Endodermal cell (in vitro differentiated cells): ENCODE results near the gene HMCES. TPM values are rescaled to one million over a fixed set of nuclear protein-coding genes. Genes with fewer than 3 reads are reported as not detected.

Source experiments
- DNase-seq: peaks from one replicate; pipeline ENCODE4 v3.0.0-alpha.2; 2017
- H3K27ac ChIP-seq: 2 replicates; pipeline ENCODE4 v1.5.1; 2013; ENCODE audit warnings: mild to moderate bottlenecking, low read depth, low read length, moderate library complexity
- H3K27me3 ChIP-seq: 2 replicates; pipeline ENCODE4 v1.6.1; 2013; ENCODE audit warnings: mild to moderate bottlenecking, low read length, moderate library complexity; ENCODE audit not compliant: insufficient read depth, control insufficient read depth, poor library complexity, severe bottlenecking
- H3K36me3 ChIP-seq: 2 replicates; pipeline ENCODE4 v1.7.0; 2013; ENCODE audit warnings: mild to moderate bottlenecking, low read length, moderate library complexity; ENCODE audit not compliant: control insufficient read depth, insufficient read depth
- H3K4me1 ChIP-seq: one replicate; pipeline ENCODE4 v1.7.0; 2013; ENCODE audit warnings: low read length; ENCODE audit not compliant: control insufficient read depth, insufficient read depth
- H3K4me3 ChIP-seq: 2 replicates; pipeline ENCODE4 v1.5.1; 2013; ENCODE audit warnings: mild to moderate bottlenecking, low read length, moderate library complexity
- H3K9ac ChIP-seq: 2 replicates; pipeline ENCODE4 v1.6.1; 2013; ENCODE audit warnings: mild to moderate bottlenecking, low read length, moderate library complexity; ENCODE audit not compliant: poor library complexity, severe bottlenecking; ENCODE audit errors: extremely low read depth
- H3K9me3 ChIP-seq: 2 replicates; pipeline ENCODE4 v1.6.1; 2013; ENCODE audit warnings: mild to moderate bottlenecking, low read length, moderate library complexity; ENCODE audit not compliant: control insufficient read depth
- H3K27ac Mint-ChIP-seq: 2 replicates; pipeline ENCODE4 v1.8.0; 2020; ENCODE audit warnings: mixed read lengths
- H3K27me3 Mint-ChIP-seq: 2 replicates; pipeline ENCODE4 v1.8.0; 2021; ENCODE audit warnings: mild to moderate bottlenecking, mixed read lengths; ENCODE audit not compliant: insufficient read depth
- H3K36me3 Mint-ChIP-seq: 2 replicates; pipeline ENCODE4 v1.8.0; 2020; ENCODE audit warnings: low read depth, mixed read lengths
- H3K4me1 Mint-ChIP-seq: 2 replicates; pipeline ENCODE4 v1.8.0; 2020; ENCODE audit warnings: mixed read lengths
- H3K4me3 Mint-ChIP-seq: 2 replicates; pipeline ENCODE4 v1.8.0; 2020; ENCODE audit warnings: mild to moderate bottlenecking, moderate library complexity, mixed read lengths
- H3K9me3 Mint-ChIP-seq: 2 replicates; pipeline ENCODE4 v1.8.0; 2020; ENCODE audit warnings: mild to moderate bottlenecking, mixed read lengths
- CTCF ChIP-seq: fragments of 200-600 bp; sonication (generic); conservative IDR thresholded peaks from 2 replicates; pipeline ENCODE4 v1.5.0; 2021; ENCODE audit warnings: antibody characterized with exemption, mild to moderate bottlenecking
- WGBS, 2 experiments: methylation state at CpG; one replicate each; pipeline versions ENCODE4 v1.1.5 to v1.1.7; 2013; ENCODE audit warnings: missing lambda C conversion rate in 2 of 2, mixed read lengths in 1 of 2; ENCODE audit not compliant: insufficient coverage in 1 of 2, insufficient read length in 1 of 2; 5-methylcytosine and 5-hydroxymethylcytosine counted together
- total RNA-seq, 2 donors: library from RNA; stranded (reverse); fragmentation: NEBNext Ultra II Directional in 1 of 2; extraction: Animal tissue kit (Norgen Biotek cat#: 25700) in 1 of 2; gene quantifications; 2 replicates in 1 of 2; 3 replicates in 1 of 2; pipeline ENCODE4 v1.2.1, GENCODE V29; 2021

HMCES gene
- total RNA-seq, 2 donors from 2014 or later, result 42.9 to 46.9 TPM

- H3K4me1 Mint-ChIP-seq, result peaks cover 4% of the 10 kb centered on the region
- H3K36me3 ChIP-seq, result no peaks in the 10 kb centered on the region
- no peak overlapping the region for H3K27ac ChIP-seq
- no peak overlapping the region for H3K4me3 Mint-ChIP-seq
- H3K9me3 ChIP-seq, result no peaks in the 10 kb centered on the region
- H3K4me3 ChIP-seq, result no peak overlapping the region
- no peak overlapping the region for H3K9ac ChIP-seq
- peaks cover under 1% of the 10 kb centered on the region for H3K36me3 Mint-ChIP-seq
- no peak for TF ChIP-seq CTCF
- DNase-seq, result peak; percentile 56
- peak overlapping the region; percentile 27 for H3K27ac Mint-ChIP-seq
- H3K9me3 Mint-ChIP-seq, result no peaks in the 10 kb centered on the region
- H3K4me1 ChIP-seq, result no peaks in the 10 kb centered on the region
- H3K27me3 Mint-ChIP-seq, result no peaks in the 10 kb centered on the region
- no peaks in the 10 kb centered on the region for H3K27me3 ChIP-seq
These were observed 34.2 kb downstream of the HMCES start for GRCh38 chr3:129312671-129313414.

GRCh38 chr3:129313415-129313664 lies 34.7 kb downstream of the HMCES start:
- H3K27me3 ChIP-seq, result no peaks in the 10 kb centered on the region
- no peak overlapping the region for H3K27ac ChIP-seq
- H3K27ac Mint-ChIP-seq, result peak overlapping the region; percentile 23
- peaks cover 4% of the 10 kb centered on the region for H3K36me3 Mint-ChIP-seq
- no peak overlapping the region for H3K4me3 ChIP-seq
- no peak for TF ChIP-seq CTCF
- H3K4me1 Mint-ChIP-seq, result peaks cover 4% of the 10 kb centered on the region
- no peaks in the 10 kb centered on the region for H3K9me3 Mint-ChIP-seq
- H3K27me3 Mint-ChIP-seq, result no peaks in the 10 kb centered on the region
- no peak overlapping the region for H3K9ac ChIP-seq
- H3K4me3 Mint-ChIP-seq, result peak overlapping the region; percentile 89
- no peaks in the 10 kb centered on the region for H3K4me1 ChIP-seq
- H3K9me3 ChIP-seq, result no peaks in the 10 kb centered on the region
- no peaks in the 10 kb centered on the region for H3K36me3 ChIP-seq
- DNase-seq, result peak; percentile 70

- 74 to 79% methylated on average over 7 of the region's 7 CpGs for WGBS, 2 experiments
- Mint-ChIP-seq H3K4me1 (peaks cover 4% of the 10 kb centered on the region), H3K9me3 (no peaks in the 10 kb centered on the region), H3K4me3 (peak overlapping the region; percentile 89), H3K36me3 (peaks cover 9% of the 10 kb centered on the region), H3K27ac (peak overlapping the region; percentile 58), H3K27me3 (no peaks in the 10 kb centered on the region)
- Histone ChIP-seq H3K27me3 (no peaks in the 10 kb centered on the region), H3K4me3 (peak overlapping the region; percentile 85), H3K36me3 (no peaks in the 10 kb centered on the region), H3K4me1 (no peaks in the 10 kb centered on the region), H3K9me3 (no peaks in the 10 kb centered on the region), H3K27ac (no peak overlapping the region), H3K9ac (no peak overlapping the region)
- TF ChIP-seq CTCF, result no peak
- DNase-seq, result peak; percentile 73
These were observed 35.2 kb downstream of the HMCES start for GRCh38 chr3:129313665-129314385.
